Measurements from ENCODE around the gene TRAPPC12.
"Not testable (repeated sequence)": the region's sequence is repeated elsewhere in the genome, so short reads cannot be mapped to it uniquely, and the experiment has no call there.

Gene TRAPPC12

DNA sequence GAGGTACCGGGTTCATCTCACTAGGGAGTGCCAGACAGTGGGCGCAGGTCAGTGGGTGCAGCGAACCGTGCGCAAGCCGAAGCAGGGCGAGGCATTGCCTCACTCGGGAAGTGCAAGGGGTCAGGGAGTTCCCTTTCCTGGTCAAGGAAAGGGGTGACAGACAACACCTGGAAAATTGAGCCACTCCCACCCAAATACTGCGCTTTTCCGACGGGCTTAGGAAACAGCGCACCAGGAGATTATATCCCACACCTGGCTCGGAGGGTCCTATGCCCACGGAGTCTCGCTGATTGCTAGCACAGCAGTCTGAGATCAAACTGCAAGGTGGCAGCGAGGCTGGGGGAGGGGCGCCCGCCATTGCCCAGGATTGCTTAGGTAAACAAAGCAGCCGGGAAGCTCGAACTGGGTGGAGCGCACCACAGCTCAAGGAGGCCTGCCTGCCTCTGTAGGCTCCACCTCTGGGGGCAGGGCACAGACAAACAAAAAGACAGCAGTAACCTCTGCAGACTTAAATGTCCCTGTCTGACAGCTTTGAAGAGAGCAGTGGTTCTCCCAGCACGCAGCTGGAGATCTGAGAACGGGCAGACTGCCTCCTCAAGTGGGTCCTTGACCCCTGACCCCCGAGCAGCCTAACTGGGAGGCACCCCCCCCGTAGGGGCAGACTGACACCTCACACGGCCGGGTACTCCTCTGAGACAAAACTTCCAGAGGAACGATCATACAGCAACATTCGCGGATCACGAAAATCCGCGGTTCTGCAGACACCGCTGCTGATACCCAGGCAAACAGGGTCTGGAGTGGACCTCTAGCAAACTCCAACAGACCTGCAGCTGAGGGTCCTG is 9.9 kb upstream of the TRAPPC12 start:
- not testable (repeated sequence) for DNase-seq

GRCh38 chr2:3376821-3377220 is 2.7 kb upstream of the TRAPPC12 start:
- no peak for DNase-seq

DNA sequence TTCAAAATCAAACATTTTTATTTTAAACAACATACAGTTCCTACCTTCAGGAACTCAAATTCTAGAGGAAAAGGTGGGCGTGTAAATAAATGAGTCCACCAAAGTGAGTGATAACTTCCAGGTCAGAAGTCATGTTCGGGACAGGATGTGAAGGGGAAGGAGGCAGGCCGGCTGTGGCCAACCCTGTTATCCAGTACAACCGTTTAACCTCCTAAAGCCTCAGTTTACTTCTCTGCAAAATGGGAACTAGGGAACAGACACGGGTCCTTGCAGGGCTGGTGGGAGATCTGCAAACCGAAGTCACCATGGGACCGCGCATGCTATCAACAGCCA is 2.2 kb upstream of the TRAPPC12 start:
- DNase-seq: no peak

DNA sequence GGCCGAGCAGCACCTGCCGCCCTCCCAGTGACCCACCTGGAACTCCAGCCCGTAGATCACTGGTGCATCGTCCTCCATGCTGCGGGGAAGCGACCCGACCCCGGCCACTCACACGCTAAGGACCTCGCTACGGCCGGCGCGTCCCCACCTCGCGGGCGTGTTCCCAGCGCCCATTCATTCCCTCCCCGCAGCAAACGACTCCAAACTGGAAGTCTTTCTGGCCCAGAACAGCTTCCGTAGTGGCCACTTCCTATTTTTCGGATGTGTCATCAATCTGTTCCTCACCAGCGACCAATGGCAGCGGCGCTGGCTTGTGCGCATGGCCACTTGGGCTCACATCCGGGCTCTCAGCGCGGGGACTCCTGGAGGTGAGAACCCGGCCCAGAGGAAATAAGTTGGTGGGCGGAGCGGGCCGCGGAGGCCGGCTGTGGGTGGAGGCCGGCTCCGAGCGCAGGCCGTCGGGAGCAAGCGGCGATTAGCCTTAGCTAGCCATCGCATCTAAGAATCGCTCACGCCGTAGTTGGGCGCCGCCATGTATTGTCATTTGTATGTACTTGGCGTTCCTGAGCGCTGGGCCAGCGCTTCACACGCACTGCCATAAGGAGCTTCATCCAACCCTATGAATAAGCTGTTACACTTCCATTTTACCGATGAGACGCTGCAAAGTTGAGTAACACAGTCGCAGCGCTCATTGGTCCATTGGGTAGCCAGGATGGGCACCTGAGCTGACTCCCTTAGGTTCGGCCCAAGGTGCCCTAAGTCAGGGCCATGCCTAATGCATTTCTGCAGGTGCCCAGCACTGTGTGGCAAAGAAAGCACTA is 1.7 kb upstream of the TRAPPC12 start, which contains the start of gene EIPR1:
Gene EIPR1 (minus strand): TSS at position 207 of the 821 bp plus-strand sequence. CDS start 129 bp downstream, at position 78.
- peak; percentile 99 for DNase-seq

- no peak for DNase-seq
Measured at GRCh38 chr2:3379339-3379646, 201 bp upstream of the TRAPPC12 start.

- no peak for DNase-seq
Measured at GRCh38 chr2:3386448-3386958, 7.0 kb downstream of the TRAPPC12 start.

DNA sequence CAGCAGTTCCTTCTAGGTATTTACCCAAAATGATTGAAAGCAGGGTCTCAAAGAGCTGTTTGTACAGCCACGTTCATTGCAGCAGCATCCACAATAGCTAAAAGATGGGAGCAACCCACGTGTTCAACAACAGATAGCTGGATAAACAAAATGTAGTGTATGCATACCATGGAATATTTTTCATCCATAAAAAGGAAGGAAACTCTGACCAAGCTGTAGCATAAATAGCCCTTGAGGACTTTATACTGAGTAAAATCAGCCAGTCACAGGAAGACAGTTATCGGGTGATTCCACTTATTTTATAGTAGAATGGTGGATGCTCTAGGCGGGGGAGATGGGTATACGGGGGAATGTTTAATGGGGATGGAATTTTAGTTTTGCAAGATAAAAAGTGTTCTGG is 7.5 kb downstream of the TRAPPC12 start:
- no peak for DNase-seq

- no peak for DNase-seq
Measured at GRCh38 chr2:3387644-3388411, 8.3 kb downstream of the TRAPPC12 start.

DNA sequence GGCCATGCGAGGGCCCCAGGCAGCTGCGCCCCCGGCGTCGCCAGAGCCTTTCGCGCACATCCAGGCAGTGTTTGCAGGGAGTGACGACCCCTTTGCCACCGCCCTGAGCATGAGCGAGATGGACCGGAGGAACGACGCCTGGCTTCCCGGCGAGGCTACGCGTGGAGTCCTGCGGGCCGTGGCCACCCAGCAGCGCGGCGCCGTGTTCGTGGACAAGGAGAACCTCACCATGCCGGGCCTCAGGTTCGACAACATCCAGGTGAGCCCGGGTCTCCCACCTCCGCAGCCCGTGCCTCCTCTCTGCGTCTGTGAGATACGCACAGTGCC is 8.9 kb downstream of the TRAPPC12 start:
- DNase-seq: no peak

- no peak for DNase-seq
Measured at GRCh38 chr2:3389193-3389592, 9.7 kb downstream of the TRAPPC12 start.

GRCh38 chr2:3390041-3390440 is 10.5 kb downstream of the TRAPPC12 start:
- DNase-seq: no peak

- no peak for DNase-seq
Measured at GRCh38 chr2:3392216-3392615, 12.7 kb downstream of the TRAPPC12 start.

DNA sequence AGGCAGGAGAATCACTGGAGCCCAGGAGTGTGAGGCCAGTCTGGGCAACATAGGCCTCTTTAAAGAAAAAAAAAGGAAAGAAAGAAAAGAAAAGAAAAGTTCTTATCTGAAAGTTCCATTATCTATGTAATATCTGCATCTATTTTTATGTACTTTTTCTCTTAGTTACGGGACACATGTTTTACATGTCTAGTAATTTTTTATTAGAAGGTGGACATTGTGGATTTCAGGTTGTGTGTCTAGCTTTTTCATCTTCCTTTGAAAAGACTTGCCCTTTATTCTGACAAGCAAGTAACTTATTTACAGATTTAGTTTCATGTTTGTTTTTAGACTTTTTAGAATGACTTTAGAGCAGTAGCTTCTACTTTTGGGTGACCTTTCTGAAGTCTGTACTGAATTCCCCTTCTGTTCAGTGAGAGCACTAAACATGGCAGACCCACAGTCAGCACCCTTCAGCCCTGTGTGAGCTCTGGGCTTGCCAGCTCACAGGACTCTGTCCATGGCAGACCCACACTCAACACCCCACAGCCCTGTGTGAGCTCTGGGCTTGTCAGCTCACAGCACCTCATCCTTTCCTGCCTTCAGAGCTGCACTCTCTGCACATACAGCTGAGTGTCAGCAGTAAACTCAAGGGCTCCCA is 17.5 kb downstream of the TRAPPC12 start:
- DNase-seq: no peak

GRCh38 chr2:3398857-3399256 is 19.4 kb downstream of the TRAPPC12 start:
- DNase-seq: no peak

GRCh38 chr2:3399381-3399780 is 19.9 kb downstream of the TRAPPC12 start:
- peak; percentile 36 for DNase-seq

- peak; percentile 87 for DNase-seq
Measured at GRCh38 chr2:3399829-3400228, 20.3 kb downstream of the TRAPPC12 start.

DNA sequence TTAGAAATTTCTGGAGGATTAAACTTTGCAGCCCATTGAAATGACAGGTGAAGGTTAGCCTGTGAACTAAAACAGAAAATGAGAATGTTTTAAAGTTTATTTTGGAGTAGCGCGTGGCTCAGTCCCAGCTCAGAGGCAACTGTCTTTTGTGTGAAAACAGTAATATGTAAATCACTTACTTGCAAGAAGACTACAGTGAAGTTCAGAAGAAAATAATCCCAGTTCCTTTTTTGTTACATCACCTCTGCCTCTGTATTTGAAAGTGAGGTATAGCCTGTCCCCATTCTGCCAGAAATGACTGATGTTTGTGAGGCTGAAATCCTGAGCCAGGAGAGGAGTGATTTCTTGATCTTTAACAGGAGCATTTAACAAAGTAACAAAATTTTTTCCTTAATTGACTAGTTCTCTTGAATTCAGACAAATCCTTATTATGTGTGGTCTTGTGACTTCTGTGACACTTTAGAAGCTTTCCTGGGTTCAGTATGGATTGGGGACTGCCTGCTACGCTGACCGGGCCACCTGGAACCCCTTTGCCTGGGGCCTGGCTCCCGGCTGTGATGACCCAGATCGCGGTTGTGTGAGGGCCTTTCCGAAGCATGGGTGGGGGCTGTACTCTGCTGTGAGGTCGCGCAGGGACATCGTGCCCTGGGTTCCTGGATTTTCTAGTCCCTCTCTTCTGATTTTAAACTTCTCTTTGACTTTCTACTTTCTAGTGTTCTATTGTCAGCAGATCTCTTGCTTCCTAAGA is 24.3 kb downstream of the TRAPPC12 start:
- DNase-seq: peak; percentile 27

GRCh38 chr2:3404349-3404894 is 24.9 kb downstream of the TRAPPC12 start:
- no peak for DNase-seq

- no peak for DNase-seq
Measured at GRCh38 chr2:3405307-3405706, 25.8 kb downstream of the TRAPPC12 start.

- DNase-seq: no peak
Measured at GRCh38 chr2:3405876-3406275, 26.4 kb downstream of the TRAPPC12 start.

DNA sequence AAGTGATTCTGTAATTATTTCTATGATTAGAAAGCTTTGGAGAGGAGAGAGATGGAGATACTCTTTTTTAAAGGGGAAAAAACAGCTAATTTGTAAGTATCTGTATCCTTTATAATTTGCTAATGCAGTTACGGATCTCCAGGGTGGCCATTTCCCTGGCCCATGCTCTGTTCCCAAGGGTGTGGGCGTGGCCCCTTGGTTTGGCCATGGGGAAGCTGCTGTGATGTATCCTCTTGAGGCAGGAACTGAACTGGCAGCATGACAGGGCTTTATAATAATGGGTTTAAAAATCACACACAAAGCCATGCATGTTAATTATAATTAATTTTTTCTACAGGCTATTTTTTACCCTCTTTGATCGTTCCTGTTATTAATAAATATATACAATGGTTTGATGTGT is 27.0 kb downstream of the TRAPPC12 start:
- DNase-seq: no peak

- no peak for DNase-seq
Measured at GRCh38 chr2:3408781-3409180, 29.3 kb downstream of the TRAPPC12 start.

Data from midbrain (tissue), 1 donor.